DND-41 (cell line): ENCODE data around the gene ZCWPW1.
"Not testable (repeated sequence)": the region's sequence is repeated elsewhere in the genome, so short reads cannot be mapped to it uniquely, and the experiment has no call there.

Source experiments
- ATAC-seq: fragments of 200-7000 bp; cut with Tn5 transposase; 3 replicates; pipeline ENCODE4 v1.9.1; 2021; ENCODE audit warnings: low read depth; ENCODE audit not compliant: insufficient read depth
- DNase-seq: peaks from one replicate; pipeline ENCODE4 v3.0.0-alpha.2; 2020
- H2AFZ ChIP-seq: 2 replicates; pipeline ENCODE4 v1.6.0; 2012; ENCODE audit warnings: low read depth, low read length
- H3K27ac ChIP-seq: 2 replicates; pipeline ENCODE4 v1.5.1; 2012; ENCODE audit warnings: low read length, inconsistent platforms
- H3K27me3 ChIP-seq: fragments of 200-600 bp; sonication (generic); 2 replicates; pipeline ENCODE4 v1.6.0; 2012; ENCODE audit warnings: low read length, mild to moderate bottlenecking, inconsistent platforms; ENCODE audit not compliant: insufficient read depth, poor library complexity
- H3K36me3 ChIP-seq: 2 replicates; pipeline ENCODE4 v1.5.1; 2012; ENCODE audit warnings: low read length, inconsistent platforms; ENCODE audit not compliant: insufficient read depth
- H3K4me1 ChIP-seq: 2 replicates; pipeline ENCODE4 v1.5.1; 2012; ENCODE audit warnings: mild to moderate bottlenecking, low read length; ENCODE audit not compliant: insufficient read depth
- H3K4me2 ChIP-seq: 2 replicates; pipeline ENCODE4 v1.6.0; 2012; ENCODE audit warnings: mild to moderate bottlenecking, moderate library complexity, low read length, inconsistent platforms; ENCODE audit not compliant: insufficient read depth
- H3K4me3 ChIP-seq, 2 experiments: fragments of 200-600 bp in 1 of 2; shearing (Covaris generic) in 1 of 2; 2 replicates each; pipeline ENCODE4 v1.5.1; 2012 to 2016; ENCODE audit warnings: inconsistent platforms in 2 of 2, low read length in 2 of 2, mild to moderate bottlenecking in 2 of 2, low read depth in 1 of 2, moderate library complexity in 1 of 2
- H3K79me2 ChIP-seq: 2 replicates; pipeline ENCODE4 v1.6.0; 2012; ENCODE audit warnings: low read length, inconsistent platforms; ENCODE audit not compliant: insufficient read depth
- H3K9ac ChIP-seq: 2 replicates; pipeline ENCODE4 v1.6.0; 2012; ENCODE audit warnings: low read depth, mild to moderate bottlenecking, inconsistent platforms, low read length, moderate library complexity
- H3K9me3 ChIP-seq: 2 replicates; pipeline ENCODE4 v1.5.1; 2012; ENCODE audit warnings: low read length, moderate library complexity, mild to moderate bottlenecking, inconsistent platforms; ENCODE audit not compliant: insufficient read depth, severe bottlenecking
- H4K20me1 ChIP-seq: 2 replicates; pipeline ENCODE4 v1.6.0; 2012; ENCODE audit warnings: low read length; ENCODE audit not compliant: insufficient read depth
- EZH2 ChIP-seq: IDR thresholded peaks from 3 replicates; pipeline ENCODE4 v1.6.1; 2012; ENCODE audit warnings: borderline replicate concordance, low read depth, mild to moderate bottlenecking, moderate library complexity, low read length, inconsistent platforms; ENCODE audit not compliant: severe bottlenecking
- TF ChIP-seq, protein P1 (sequence below): IDR thresholded peaks from 2 replicates; pipeline ENCODE4 v1.5.1; 2012; ENCODE audit warnings: borderline replicate concordance, low read length, moderate library complexity, mild to moderate bottlenecking; ENCODE audit not compliant: poor library complexity, severe bottlenecking; ENCODE audit errors: extremely low read depth

ZCWPW1 gene

DNA sequence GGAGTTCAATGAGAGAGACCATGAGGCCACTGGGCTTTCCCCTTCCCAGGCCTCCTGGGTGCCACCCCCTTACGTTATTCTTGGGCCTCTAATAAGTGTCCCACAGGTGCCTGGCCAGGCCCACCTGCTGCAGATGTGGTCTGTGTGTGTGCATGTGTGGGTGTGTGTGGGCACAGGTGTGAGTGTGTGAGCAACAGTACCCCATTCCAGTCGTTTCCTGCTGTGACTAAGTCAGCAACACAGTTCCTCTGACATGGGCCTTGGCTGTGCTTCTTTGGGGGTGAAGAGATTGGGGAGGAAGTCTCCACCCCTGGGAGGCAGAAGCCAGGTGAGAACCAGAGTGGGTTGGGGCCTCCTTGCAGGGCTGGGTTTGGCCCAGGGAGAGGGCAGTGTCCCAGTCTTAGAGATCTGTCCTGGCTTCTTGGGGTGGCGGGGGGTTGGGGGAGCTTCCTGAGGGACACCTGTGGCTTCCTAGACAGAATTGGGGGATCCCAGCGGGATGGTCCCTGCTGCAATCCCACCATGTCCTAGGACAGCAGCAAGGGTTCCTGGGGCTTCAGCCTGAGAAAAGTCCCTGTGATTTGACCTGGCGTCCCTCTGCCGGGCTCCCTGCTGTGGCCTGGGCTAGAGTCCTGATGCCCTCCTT lies 74.7 kb downstream of the ZCWPW1 start:
- peaks cover 8% of the 10 kb centered on the region; the same call in 1 of the 2 replicates for H4K20me1 ChIP-seq
- H3K27me3 ChIP-seq = no peaks in the 10 kb centered on the region
- H3K4me2 ChIP-seq = no peak overlapping the region
- no peak overlapping the region for H3K27ac ChIP-seq
- no peak overlapping the region for H3K4me3 ChIP-seq
- H3K9ac ChIP-seq = no peak overlapping the region
- ATAC-seq (no peak), DNase-seq (no peak)
- no peak overlapping the region for H2AFZ ChIP-seq
- H3K4me1 ChIP-seq = no peaks in the 10 kb centered on the region
- H3K9me3 ChIP-seq = no peaks in the 10 kb centered on the region
- peaks cover 90% of the 10 kb centered on the region for H3K36me3 ChIP-seq
- no peaks in the 10 kb centered on the region for H3K79me2 ChIP-seq
- no peak for TF ChIP-seq EZH2
- TF ChIP-seq, protein P1, sequence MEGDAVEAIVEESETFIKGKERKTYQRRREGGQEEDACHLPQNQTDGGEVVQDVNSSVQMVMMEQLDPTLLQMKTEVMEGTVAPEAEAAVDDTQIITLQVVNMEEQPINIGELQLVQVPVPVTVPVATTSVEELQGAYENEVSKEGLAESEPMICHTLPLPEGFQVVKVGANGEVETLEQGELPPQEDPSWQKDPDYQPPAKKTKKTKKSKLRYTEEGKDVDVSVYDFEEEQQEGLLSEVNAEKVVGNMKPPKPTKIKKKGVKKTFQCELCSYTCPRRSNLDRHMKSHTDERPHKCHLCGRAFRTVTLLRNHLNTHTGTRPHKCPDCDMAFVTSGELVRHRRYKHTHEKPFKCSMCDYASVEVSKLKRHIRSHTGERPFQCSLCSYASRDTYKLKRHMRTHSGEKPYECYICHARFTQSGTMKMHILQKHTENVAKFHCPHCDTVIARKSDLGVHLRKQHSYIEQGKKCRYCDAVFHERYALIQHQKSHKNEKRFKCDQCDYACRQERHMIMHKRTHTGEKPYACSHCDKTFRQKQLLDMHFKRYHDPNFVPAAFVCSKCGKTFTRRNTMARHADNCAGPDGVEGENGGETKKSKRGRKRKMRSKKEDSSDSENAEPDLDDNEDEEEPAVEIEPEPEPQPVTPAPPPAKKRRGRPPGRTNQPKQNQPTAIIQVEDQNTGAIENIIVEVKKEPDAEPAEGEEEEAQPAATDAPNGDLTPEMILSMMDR = no peak

DNA sequence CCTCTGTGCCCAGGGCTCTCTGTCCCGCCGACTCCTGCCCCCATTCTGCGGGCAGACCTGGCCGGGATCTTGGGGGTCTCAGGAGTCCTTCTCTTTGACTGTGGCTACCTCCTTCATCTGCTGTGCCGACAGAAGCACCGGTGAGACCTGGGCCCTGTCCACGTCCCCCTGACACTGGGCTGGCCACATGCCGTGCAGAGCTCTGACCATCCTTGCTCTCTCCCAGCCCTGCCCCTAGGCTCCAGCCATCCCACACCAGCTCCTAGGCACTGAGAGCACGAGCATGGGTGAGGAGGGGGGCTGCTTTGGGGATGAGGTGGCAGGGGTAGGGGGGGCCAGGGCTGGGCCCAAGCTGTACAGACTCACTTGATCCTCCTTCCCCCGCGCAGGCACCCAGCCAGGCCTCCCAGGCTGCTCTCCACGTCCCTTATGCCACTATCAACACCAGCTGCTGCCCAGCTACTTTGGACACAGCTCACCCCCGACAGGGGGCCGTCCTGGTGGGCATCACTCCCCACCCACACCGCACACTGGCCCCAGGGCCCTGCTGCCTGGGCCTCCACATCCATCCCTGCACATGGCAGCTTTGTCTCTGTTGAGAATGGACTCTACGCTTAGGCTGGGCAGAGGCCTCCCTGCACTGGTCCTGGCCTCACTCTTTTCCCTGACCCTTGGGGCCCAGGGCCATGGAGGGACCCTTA lies 75.4 kb downstream of the ZCWPW1 start:
- H3K27me3 ChIP-seq = no peaks in the 10 kb centered on the region
- peaks cover 87% of the 10 kb centered on the region for H3K36me3 ChIP-seq
- no peak for TF ChIP-seq EZH2
- TF ChIP-seq, protein P1 = no peak
- H2AFZ ChIP-seq = no peak overlapping the region
- ATAC-seq = no peak
- H3K4me3 ChIP-seq = no peak overlapping the region
- H3K9ac ChIP-seq = no peak overlapping the region
- H4K20me1 ChIP-seq = peaks cover 8% of the 10 kb centered on the region; the same call in 1 of the 2 replicates
- H3K79me2 ChIP-seq = no peaks in the 10 kb centered on the region
- DNase-seq = no peak
- no peaks in the 10 kb centered on the region for H3K4me1 ChIP-seq
- no peak overlapping the region for H3K4me2 ChIP-seq
- no peaks in the 10 kb centered on the region for H3K9me3 ChIP-seq
- no peak overlapping the region for H3K27ac ChIP-seq

DNA sequence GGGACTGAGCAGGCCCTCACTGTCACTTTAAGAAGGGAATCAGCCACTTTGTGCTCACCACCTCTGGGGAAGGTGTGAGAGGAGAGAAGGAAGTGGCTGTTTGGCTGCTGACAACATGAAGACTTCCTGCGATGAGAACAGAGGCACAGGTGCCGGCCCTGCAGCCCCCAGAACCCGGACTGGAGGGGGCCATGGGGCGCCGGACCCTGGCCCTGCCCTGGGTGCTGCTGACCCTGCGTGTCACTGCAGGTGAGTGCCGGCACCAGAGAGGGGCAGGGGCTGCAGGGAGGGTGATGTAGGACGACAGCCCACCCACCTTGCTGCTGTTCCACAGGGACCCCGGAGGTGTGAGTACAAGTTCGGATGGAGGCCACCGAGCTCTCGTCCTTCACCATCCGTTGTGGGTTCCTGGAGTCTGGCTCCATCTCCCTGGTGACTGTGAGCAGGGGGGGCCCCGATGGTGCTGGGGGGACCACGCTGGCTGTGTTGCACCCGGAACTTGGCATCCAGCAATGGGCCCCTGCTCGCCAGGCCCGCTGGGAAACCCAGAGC lies 76.2 kb downstream of the ZCWPW1 start:
- not testable (repeated sequence) for H3K27me3 ChIP-seq, H3K4me3 ChIP-seq, H3K79me2 ChIP-seq, H3K4me1 ChIP-seq, DNase-seq, H3K27ac ChIP-seq, H3K9ac ChIP-seq, H3K9me3 ChIP-seq, H2AFZ ChIP-seq, H3K4me2 ChIP-seq
- Histone ChIP-seq H3K36me3 (peaks cover 90% of the 10 kb centered on the region), H4K20me1 (peaks cover 11% of the 10 kb centered on the region; the same call in 1 of the 2 replicates)
- ATAC-seq = peak; percentile 40; the same call in 2 of the 3 replicates

DNA sequence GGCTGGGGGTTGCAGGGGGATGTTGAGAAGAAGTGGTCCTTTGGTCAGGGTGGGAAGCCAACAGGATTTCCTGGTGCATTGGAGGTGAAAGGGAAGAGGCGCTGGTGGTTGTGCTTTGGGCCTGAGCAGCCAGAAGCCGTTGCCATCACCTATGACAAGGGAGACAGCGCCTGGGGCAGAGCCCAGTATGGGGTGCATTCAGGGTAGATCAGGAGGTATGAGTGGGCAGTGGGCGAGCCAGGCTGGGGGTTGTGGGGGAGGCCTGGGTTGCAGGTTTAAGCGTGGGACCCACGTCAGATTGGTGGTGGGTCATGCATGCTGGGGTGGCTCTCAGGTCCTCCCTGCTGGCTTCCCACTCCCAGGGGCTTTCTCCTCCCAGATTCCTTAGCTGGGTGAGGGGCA lies 76.8 kb downstream of the ZCWPW1 start:
- Histone ChIP-seq H3K27ac (no peak overlapping the region), H3K4me1 (no peaks in the 10 kb centered on the region), H3K79me2 (no peaks in the 10 kb centered on the region), H4K20me1 (peaks cover 11% of the 10 kb centered on the region; the same call in 1 of the 2 replicates), H3K4me3 (no peak overlapping the region), H3K4me2 (no peak overlapping the region), H2AFZ (no peak overlapping the region), H3K9me3 (no peaks in the 10 kb centered on the region), H3K27me3 (no peaks in the 10 kb centered on the region), H3K36me3 (peaks cover 90% of the 10 kb centered on the region), H3K9ac (no peak overlapping the region)
- DNase-seq (no peak), ATAC-seq (no peak)
- TF ChIP-seq EZH2 = no peak
- TF ChIP-seq, protein P1 = no peak
